Activated T-cell treated with anti-CD3 and anti-CD28 coated beads, Interleukin-2, amount 50 U/mL, for 48 hours (primary cell): Measurements from ENCODE around the gene MID1IP1.

ENCODE experiments used
- DNase-seq, 2 experiments: peaks; one replicate each; pipeline ENCODE4 v3.0.0-alpha.2; 2020

Gene MID1IP1

DNA sequence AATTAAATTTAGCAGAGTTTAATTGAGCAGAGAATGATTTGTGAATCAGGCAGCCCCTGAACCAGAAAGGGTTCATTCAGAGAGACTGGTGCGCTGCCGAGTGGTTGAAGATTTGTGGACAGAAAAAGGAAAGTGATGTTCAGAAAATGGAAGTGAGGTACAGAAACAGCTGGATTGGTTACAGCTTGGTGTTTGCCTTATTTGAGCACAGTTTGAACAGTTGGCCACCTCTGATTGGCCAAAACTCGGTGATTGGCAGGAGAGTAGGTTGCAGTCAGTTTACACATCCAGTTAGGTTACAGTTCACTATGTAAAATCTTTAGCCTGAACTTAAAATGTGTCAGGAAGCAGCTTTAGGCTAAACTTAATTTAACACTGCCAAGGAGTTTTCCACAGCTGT, 14.9 kb downstream of the MID1IP1 start:
- no peak for DNase-seq

DNA sequence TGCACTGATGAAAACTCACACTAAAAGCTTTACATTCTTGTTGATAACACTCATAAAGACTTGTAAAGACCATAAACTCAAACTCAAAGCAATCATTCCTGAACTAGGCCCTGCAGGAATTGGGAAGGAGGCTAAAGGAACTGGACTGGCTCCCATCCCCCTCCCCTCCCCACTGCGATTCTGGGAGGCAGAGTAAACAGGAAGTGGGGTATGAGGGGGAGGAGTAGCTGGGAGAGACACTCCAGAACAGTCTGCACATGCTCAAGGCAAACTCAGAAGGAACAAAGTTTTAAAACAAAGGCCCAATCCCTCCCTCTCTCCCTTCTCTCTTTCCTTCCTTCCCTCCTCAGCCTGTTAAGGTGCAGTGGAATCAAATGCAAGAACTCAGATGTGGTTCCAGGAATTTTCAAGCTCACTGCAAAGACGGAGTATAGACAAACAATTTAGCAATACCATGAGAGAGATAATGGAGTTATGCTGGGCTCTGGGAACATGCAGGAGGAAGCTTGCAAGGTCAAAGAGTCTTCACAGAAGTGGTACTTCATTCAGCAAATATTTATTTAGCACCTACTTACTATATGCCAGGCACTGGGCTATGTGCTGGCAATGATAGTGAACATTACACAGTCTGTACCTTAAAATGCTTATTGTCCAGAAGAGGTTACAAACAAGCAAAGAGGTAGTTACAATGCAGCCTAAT, 15.9 kb downstream of the MID1IP1 start:
- DNase-seq, result no peak

DNA sequence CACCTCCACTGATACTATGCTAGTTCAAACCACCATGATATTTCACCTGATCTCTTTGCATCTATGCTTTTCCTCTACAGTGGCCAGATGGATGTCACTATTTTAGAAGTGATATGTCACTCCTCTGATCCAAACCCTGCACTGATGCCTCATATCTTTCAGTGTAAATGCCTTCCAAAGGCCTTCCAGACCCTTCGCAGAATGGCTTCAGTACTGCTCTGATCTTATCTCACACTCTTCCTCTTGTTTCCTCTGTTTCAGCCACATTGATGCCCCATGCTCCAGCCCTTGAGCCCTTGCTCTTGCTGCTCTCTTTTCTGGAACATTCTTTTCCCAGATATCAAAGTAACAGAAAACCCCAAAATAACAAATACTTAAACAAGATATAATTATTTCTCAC, 17.9 kb downstream of the MID1IP1 start:
- no peak for DNase-seq

DNA sequence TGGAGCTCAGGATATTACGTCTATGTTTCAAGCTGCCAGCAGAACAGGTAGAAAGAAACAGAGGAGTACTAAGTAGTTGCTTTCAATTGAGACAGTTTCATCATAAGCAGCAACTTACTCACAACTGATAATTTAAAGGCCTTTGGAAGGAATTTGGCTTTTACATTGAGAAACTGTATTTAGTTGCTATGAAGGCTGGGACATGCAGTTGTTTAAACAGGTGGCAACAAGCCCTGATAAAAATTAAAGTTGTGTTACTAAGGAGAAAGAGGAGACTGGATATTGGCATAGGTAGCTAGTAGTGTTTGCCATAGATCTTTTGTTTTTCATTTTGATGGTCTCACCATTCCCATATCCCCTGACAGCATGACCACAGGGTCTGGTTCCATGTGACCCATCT, 18.4 kb downstream of the MID1IP1 start:
- DNase-seq, result no peak

DNA sequence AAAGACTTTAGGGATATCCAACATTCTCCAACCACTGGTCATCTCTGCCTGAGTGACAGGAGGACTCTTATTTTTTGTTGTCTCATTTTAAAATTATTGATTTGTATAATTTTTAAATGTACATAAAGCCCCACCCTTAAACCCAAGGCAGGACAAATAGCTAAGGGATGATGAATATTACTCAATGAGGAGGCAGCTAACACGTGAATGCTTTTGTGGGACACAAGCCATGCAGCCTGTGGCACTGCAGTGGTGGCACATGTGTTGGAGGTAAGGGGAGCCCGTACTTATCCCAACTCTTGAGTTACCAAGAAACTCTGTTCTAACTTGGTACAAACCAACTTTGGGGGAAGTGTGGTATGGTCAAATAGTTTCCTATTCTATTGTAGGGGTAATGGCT, 19.5 kb downstream of the MID1IP1 start:
- DNase-seq, result no peak

DNA sequence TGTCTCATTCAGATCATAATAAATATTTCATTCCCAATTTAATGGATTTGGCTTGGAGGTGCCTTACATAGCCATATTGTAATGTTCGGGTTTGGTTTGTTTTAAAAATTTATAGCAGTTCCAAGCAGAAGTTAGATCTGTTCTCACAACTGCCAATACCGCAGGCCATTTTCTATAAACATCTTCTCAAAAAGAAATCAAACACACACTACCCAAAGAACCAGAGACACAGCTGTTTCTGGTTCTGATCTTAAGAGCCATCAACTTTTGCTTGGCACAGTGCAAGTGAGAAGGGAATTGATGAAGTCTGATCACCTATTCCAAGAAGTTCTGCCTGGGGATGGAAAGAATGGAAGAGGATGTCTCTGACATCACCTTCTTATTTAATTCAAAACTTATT, 22.9 kb downstream of the MID1IP1 start:
- no peak for DNase-seq

DNA sequence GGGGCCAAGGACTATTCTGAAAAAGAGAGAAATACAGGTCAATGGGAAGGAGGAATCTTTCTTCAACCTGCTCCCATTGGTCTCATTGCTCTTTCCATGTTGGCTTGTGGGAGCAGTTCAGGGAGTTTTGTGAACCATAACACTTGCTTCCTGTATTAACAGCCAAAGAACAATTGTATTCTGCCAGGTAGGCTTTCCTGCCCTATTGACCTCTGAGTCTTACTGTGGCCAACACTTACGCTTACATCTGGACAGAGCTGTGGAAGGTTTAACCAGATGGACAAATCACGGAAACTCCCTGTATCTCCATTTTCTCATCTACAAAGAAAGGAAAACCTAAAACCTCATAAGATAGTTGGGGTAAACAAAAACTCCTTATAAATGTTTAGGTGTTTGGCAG, 30.7 kb downstream of the MID1IP1 start:
- no peak for DNase-seq

DNA sequence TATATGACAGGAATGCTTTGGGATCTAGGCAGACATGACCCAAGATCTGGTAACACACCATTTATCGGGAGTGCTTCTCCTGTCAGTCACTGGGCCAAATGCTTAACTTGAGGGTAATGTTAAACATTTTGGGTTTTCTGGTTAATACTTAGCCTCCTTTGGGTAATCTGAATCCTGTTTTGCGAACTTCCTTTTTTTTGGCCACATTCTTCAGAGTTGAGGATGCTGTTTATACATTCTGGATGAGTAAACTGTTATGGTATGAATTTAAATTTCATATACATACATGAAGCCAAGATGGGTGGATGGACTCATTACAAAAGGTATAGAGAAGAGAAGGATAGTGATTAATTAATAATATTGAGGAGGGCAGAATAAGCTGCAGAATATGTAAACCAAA, 36.1 kb downstream of the MID1IP1 start:
- no peak for DNase-seq

DNA sequence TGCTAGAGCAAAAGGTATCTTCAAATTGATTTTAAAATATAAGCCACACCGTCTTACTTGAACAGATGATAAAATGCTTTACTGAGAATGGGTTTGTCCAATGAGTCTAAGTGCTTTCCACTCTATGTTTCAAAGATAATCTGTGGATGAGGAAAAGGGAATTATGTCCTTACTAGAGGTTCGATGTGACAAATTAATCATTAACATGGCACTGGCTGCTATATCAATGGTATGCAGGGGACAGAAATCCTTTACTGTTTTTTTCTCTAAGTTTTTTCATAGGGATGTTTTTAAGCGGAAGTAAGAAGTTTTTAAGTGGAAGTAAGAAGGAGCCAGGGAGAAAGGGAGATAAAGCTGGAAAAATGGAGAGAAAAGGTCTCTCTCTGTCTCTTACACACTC, 38.0 kb downstream of the MID1IP1 start:
- no peak for DNase-seq

DNA sequence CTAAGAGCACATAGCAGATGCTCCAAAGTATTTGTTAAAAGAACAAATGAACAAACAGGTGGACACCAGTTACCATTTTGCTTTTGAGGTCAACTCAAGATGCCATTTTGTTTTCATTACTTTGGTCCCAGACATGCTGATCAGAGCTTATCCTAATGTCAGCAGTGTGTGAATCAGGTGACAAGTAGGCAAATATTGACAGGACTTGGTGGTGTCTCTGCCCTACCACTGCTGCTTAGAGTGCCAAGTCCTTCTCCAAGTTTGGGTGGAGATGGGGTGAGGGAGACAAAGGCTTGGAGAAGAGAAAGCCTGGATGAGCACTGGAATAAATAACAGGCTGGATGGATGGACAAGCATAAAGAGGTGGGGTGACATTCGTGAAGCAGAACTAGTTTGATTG, 38.7 kb downstream of the MID1IP1 start:
- DNase-seq, result no peak

DNA sequence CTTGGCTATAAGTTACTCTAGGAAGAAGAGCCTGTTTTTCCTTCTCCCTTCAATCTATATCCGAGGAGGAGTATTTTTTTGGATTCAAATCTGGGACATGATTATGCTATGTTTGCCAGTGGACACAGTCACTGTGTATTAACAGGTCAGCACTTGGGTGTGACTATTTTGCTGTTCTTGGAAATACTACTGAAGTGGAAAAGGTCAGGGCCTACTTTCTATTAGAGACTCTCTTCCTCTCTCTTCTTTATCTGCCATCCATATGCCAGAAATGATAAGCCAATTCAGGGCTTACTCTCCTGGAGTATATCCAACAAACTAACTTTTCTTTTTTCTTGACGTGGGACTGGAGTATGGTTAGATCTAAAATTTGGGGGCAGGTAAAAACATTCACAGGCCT, 40.5 kb downstream of the MID1IP1 start:
- DNase-seq, result no peak

DNA sequence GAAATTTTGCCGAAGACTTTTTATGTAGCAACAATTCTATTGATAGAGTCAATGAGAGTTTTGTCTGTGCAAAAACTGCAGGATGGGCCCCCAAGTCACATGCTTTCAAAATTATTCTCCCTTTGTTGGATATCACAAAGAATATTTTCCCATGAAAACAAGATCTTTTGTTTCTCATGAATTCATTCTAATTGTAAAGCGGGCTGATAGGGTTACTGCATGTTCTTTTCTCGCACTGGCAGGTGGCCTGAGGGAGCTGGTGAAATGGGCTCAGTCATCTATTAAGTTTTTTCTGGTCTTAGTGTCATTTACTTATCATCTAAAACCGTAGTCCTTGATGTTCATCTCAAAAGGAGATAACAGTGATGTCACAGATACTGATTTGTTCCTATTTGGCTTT, 44.2 kb downstream of the MID1IP1 start:
- DNase-seq, result no peak

DNA sequence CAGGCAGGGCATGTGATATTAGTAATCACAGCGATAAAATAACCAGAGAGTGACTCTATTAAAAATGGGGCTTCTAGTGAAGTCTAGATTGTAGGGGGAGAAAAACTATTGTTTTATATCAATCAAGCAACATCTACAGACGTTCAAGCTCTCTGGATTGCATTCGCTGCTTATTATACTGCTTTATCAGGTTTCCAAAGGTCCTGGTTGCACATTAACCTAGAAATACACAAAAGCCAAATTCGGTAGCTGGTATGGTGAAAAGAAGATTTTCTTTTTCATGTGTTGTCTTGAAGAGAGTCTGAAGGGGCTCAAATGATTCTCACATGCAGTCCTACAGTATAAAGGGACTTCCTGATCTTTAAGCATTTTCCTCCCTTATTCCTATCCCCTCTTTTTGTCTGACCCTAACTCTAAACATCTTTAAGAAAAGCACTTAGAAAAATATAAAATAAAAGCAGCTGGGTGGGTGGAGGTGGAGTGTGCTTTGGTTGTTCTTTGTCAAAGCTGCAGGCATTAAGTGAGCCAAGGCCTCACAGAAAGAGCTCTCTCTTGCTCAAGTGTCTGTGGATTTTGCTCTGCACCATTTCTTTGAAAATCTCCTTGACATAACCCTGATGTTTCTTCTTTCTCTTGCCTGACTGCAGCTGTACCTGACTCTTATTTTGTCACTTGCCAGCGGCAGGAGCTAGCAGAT, 46.1 kb downstream of the MID1IP1 start:
- no peak for DNase-seq

DNA sequence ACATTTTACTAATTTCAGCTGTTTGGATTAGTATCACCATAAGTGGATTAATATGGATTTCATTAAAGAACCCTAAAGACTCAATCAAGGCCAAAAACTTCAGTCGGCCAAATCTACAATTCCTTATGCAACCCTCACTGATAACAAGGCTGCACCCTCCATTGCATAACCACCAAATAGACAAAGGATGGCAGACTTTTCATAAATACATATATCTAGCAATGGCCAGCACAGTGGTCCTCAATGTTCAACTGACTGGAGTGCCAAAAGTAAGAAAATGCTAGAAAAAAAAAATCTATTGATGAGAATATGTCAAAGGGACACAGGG, 46.6 kb downstream of the MID1IP1 start:
- DNase-seq, result no peak

DNA sequence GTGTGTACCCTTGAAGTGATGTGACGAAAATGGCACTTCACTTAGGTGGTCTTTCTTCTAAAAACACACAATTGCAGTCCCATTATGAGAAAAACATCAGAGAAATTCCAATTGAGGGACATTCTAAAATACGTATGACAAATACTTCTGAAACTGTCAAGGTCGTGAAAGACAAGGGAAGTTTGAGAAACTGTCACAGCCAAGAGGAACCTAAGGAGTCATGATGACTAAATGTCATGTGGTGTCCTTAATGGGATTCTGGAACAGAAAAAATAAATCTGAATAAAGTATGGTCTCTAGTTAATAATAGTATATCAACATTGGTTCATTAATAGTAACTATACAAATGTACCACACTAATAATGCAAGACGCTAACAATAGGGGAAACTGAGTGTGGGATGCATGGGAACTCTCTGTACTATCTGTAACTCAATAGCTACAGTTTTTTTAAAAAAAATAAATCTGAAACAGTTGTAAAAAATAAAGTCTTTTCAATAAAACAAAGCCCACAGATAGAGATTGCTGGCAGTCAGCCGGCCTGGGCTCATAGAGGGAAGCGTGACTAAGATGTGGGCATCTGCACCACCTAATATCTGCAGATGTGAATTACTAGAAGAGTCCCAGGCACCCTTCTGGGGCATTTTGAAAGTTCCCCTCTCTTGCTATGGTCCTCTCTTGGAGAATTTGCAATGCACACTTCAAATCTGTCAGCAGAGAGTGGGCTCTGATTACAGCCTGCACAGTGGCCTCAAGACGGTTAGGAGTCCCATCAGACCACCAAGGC, 47.6 kb downstream of the MID1IP1 start:
- no peak for DNase-seq

DNA sequence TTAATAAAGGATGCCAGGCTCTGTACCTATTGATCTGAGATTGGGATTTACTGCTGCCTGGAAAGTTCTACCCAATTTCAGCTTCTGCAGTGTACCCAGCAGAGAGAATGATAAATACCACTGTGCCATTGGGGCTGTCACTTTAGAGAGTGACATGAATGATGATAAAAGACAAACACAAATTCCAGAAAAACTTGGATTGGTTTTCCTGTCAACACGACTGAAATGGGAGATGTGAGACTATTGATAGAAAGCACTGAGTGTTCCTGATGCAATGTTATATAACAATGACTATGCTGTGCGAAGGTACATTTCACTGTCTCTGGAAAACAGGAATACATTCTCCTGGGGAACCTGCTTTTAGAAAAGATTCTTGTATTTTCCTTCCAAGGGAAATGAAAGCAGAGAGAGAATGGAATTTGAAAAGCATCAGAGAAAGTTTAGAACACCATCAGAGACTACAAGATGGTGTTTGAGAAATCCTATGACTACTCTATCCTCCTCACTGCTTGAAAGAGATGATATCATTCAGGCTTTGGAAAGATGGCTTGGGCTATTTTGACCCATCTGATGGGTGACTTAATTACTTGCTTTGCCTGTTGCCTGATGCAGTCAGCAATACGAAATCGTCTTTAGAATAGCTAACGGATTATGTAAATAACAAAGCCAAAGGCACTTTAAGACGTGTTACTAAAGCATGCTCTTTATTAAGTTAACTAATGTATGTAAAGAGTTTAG, 49.7 kb downstream of the MID1IP1 start:
- DNase-seq, result no peak

DNA sequence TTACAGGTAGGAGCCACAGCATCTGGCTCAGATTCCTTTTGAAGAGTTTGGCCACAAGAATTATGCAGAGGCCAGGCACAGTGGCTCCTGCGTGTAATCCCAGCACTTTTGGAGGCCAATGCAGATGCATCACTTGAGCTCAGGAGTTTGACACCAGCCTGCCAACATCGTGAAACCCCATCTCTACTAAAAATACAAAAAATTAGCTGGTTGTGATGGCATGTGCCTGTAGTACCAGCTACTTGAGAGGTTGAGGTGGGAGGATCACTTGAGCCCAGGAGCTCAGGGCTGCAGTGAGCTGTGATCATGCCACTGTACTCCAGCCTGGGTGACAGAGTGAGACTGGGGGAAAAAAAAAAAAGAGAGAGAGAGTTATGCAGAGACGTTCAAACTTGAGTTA, 53.0 kb downstream of the MID1IP1 start:
- no peak for DNase-seq
